ENCODE results near the gene PRDM16. TPM values are rescaled to one million over a fixed set of nuclear protein-coding genes. Genes with fewer than 3 reads are reported as not detected.

Gene PRDM16
- total RNA-seq, 1 donor = 6.5 TPM

DNA sequence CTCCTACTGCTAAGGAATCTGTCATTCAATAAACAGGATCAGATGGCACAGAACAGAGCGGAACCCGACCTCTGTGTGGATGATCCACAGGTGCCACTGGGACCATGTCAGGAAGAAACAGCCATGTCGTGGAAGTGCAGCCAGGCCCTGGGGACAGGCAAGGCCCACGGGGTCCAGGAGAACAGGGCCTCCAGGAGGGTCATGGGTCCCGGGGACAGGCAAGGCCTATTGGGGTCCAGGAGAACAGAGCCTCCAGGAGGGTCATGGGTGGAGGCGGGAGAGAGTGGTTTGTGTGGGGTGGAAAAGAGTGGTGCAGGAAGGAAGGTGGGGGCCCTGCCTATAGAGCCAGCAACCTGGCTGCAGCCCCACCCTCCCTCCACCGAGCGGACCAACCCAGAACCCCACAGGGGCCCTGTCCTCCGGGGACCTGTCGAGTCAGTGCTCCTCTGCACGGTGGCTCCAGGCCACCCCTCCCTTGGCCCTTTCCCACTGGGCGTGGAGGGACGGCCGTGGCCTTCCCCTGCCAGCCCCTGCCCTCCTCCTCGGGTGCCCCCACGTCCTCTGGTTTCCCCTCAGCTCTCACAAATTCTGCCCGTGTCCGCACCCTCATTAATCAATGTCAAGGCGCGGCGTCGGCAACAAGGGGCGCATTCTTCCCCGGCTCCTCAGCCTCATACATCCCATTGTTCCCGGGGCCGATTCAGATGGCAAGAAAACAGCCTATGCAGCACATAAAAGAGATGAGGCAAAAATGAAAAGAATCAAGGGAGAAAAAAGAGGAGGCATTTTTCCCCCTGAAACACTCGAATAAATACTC lies 146.4 kb downstream of the PRDM16 start:
- Histone ChIP-seq H3K27me3 (ENCODE audit: insufficient read depth, low read length) (peaks cover 3% of the 10 kb centered on the region), H3K36me3 (ENCODE audit: insufficient read depth, low read length) (no peaks in the 10 kb centered on the region), H2AFZ (ENCODE audit: low read length) (no peak overlapping the region), H3K79me2 (ENCODE audit: insufficient read depth, low read length) (no peaks in the 10 kb centered on the region), H3K4me3 (ENCODE audit: insufficient read depth, low read length) (no peak overlapping the region), H4K20me1 (ENCODE audit: insufficient read depth, low read length) (peaks cover 33% of the 10 kb centered on the region), H3K9me3 (ENCODE audit: low read depth, low read length) (no peaks in the 10 kb centered on the region), H3K4me2 (ENCODE audit: insufficient read depth, low read length) (no peak overlapping the region), H3K27ac (ENCODE audit: low read depth, low read length) (no peak overlapping the region), H3K4me1 (ENCODE audit: insufficient read depth, low read length) (peaks cover 12% of the 10 kb centered on the region)
- TF ChIP-seq, protein P1, sequence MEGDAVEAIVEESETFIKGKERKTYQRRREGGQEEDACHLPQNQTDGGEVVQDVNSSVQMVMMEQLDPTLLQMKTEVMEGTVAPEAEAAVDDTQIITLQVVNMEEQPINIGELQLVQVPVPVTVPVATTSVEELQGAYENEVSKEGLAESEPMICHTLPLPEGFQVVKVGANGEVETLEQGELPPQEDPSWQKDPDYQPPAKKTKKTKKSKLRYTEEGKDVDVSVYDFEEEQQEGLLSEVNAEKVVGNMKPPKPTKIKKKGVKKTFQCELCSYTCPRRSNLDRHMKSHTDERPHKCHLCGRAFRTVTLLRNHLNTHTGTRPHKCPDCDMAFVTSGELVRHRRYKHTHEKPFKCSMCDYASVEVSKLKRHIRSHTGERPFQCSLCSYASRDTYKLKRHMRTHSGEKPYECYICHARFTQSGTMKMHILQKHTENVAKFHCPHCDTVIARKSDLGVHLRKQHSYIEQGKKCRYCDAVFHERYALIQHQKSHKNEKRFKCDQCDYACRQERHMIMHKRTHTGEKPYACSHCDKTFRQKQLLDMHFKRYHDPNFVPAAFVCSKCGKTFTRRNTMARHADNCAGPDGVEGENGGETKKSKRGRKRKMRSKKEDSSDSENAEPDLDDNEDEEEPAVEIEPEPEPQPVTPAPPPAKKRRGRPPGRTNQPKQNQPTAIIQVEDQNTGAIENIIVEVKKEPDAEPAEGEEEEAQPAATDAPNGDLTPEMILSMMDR (IDR thresholded peaks at IDR 0.05; ENCODE audit: extremely low read depth, low read depth, low read length) = no peak
- no peak for DNase-seq (ENCODE audit: insufficient read length, low spot score, missing footprints)

DNA sequence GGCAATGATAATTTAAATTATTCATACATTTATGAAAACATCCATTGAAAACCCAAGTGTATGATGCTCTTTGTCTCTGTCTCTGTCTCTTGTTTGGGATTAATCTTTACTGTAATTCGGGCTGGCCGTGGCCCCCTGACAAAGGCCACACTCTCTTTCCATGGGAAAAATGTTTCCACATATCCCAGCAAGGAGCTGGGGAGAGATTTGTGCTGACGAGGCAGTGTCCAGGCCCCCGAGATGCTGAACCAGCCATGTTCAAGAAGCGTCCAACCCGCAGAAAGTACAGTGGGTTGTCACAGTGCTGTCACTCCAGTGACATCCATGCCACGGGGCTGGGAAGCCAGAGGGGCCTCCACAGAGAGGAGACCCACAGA lies 147.0 kb downstream of the PRDM16 start:
- H3K27me3 ChIP-seq (ENCODE audit: insufficient read depth, low read length) = peaks cover 3% of the 10 kb centered on the region
- TF ChIP-seq, protein P1 (IDR thresholded peaks at IDR 0.05; ENCODE audit: extremely low read depth, low read depth, low read length) = no peak
- no peaks in the 10 kb centered on the region for H3K36me3 ChIP-seq (ENCODE audit: insufficient read depth, low read length)
- peaks cover 36% of the 10 kb centered on the region for H4K20me1 ChIP-seq (ENCODE audit: insufficient read depth, low read length)
- peaks cover 12% of the 10 kb centered on the region for H3K4me1 ChIP-seq (ENCODE audit: insufficient read depth, low read length)
- no peak overlapping the region for H3K27ac ChIP-seq (ENCODE audit: low read depth, low read length)
- no peaks in the 10 kb centered on the region for H3K9me3 ChIP-seq (ENCODE audit: low read depth, low read length)
- H2AFZ ChIP-seq (ENCODE audit: low read length) = no peak overlapping the region
- H3K4me2 ChIP-seq (ENCODE audit: insufficient read depth, low read length) = no peak overlapping the region
- H3K79me2 ChIP-seq (ENCODE audit: insufficient read depth, low read length) = no peaks in the 10 kb centered on the region
- H3K4me3 ChIP-seq (ENCODE audit: insufficient read depth, low read length) = no peak overlapping the region
- DNase-seq (ENCODE audit: insufficient read length, low spot score, missing footprints) = no peak

DNA sequence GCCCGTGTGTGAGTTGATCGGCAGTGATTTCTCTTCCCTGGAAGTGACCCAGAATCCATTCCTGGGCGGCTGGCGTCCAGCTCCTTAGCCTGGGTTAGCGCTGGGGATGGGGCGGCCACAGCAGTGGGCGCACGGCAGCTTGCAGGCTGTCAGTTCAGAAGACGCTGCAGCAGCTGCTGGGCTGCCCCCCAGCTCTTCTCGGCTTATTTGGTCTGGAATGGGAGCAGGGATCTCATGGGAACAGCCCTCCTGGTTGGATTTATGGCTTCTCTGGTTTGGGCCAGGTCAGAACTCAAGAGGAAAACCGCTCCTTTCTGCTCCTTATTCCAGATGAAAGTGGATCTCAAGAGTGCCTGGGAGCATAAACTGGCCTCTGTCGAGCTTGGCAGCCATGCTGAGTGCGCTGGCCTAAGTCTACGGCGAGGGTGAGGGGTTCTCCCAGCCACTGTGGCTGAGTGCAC lies 148.2 kb downstream of the PRDM16 start:
- H3K79me2 ChIP-seq (ENCODE audit: insufficient read depth, low read length) = no peaks in the 10 kb centered on the region
- no peak overlapping the region for H2AFZ ChIP-seq (ENCODE audit: low read length)
- peak; percentile 86 for DNase-seq (ENCODE audit: insufficient read length, low spot score, missing footprints)
- H3K27ac ChIP-seq (ENCODE audit: low read depth, low read length) = no peak overlapping the region
- H3K4me3 ChIP-seq (ENCODE audit: insufficient read depth, low read length) = no peak overlapping the region
- H3K27me3 ChIP-seq (ENCODE audit: insufficient read depth, low read length) = peaks cover 3% of the 10 kb centered on the region
- H3K36me3 ChIP-seq (ENCODE audit: insufficient read depth, low read length) = no peaks in the 10 kb centered on the region
- H3K4me2 ChIP-seq (ENCODE audit: insufficient read depth, low read length) = no peak overlapping the region
- peaks cover 36% of the 10 kb centered on the region for H4K20me1 ChIP-seq (ENCODE audit: insufficient read depth, low read length)
- H3K4me1 ChIP-seq (ENCODE audit: insufficient read depth, low read length) = peaks cover 12% of the 10 kb centered on the region
- no peaks in the 10 kb centered on the region for H3K9me3 ChIP-seq (ENCODE audit: low read depth, low read length)
- TF ChIP-seq, protein P1 (IDR thresholded peaks at IDR 0.05; ENCODE audit: extremely low read depth, low read depth, low read length) = no peak

DNA sequence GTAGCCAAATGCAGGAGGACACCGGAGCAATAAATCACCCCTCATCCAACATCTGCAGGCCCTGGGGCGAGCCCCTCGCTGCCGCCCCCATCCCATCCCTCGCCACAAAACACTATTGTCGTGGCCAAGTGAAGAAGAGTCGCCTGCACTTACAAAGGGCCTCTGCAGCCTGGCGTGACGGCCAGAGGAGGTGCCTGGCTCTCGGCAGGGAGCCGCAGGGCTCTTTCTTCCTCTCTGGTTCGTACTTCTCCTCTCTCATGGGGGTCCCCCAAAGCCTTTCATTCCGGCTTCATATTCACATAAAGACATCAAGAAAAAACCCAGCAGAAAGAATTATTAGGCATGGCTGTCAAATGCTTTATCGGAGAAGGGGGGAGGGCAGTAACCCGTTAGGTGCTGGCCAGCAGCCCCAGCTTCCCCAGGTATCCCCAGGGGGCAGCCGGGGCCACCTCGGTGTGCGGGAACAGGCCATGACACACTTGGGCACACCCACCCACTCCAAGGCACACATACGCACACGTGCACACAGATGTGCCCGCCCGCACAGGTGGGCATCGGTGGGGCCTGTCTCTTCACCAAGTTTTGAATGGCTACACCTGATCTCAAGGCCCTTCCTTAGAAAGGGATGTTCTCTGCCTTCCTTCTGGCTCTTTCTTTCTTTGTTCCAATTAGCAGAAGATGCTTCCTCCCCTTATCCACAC lies 149.1 kb downstream of the PRDM16 start:
- Histone ChIP-seq H3K27me3 (ENCODE audit: insufficient read depth, low read length) (peaks cover 3% of the 10 kb centered on the region), H3K4me1 (ENCODE audit: insufficient read depth, low read length) (peaks cover 12% of the 10 kb centered on the region), H3K4me3 (ENCODE audit: insufficient read depth, low read length) (no peak overlapping the region), H3K27ac (ENCODE audit: low read depth, low read length) (no peak overlapping the region), H3K9me3 (ENCODE audit: low read depth, low read length) (no peaks in the 10 kb centered on the region), H3K79me2 (ENCODE audit: insufficient read depth, low read length) (no peaks in the 10 kb centered on the region), H3K4me2 (ENCODE audit: insufficient read depth, low read length) (no peak overlapping the region), H4K20me1 (ENCODE audit: insufficient read depth, low read length) (peaks cover 36% of the 10 kb centered on the region), H2AFZ (ENCODE audit: low read length) (no peak overlapping the region), H3K36me3 (ENCODE audit: insufficient read depth, low read length) (no peaks in the 10 kb centered on the region)
- TF ChIP-seq, protein P1 (IDR thresholded peaks at IDR 0.05; ENCODE audit: extremely low read depth, low read depth, low read length) = no peak
- DNase-seq (ENCODE audit: insufficient read length, low spot score, missing footprints) = peak; percentile 76

Measured in osteoblast (primary cell).